H1 (cell line): ENCODE results near the gene ARNT2. TPM values are rescaled to one million over a fixed set of nuclear protein-coding genes. Genes with fewer than 3 reads are reported as not detected.

Experiments
- CTCF ChIA-PET: fragments of 300-600 bp; sonication (Branson Sonifier 250); formaldehyde crosslinking; loops from one replicate; lab custom pipeline; 2021; ENCODE audit not compliant: partially characterized antibody; lab: Charles Lee
- POLR2A ChIA-PET: fragments of 300-600 bp; sonication (Branson Sonifier 250); formaldehyde crosslinking; loops from one replicate; lab custom pipeline; 2021; ENCODE audit warnings: inconsistent platforms; ENCODE audit not compliant: partially characterized antibody; lab: Charles Lee
- DNase-seq, 2 experiments: peaks; one replicate each; pipeline versions ENCODE4 v3.0.0 to v3.0.0-alpha.2; 2010 to 2022; ENCODE audit warnings: low spot score in 2 of 2, low read depth in 1 of 2, mixed read lengths in 1 of 2
- FAIRE-seq: peaks from 2 replicates; lab custom pipeline; 2011; peaks lifted over from hg19 to GRCh38; lab: Jason Lieb, UNC
- H2AFZ ChIP-seq: 2 replicates; pipeline ENCODE4 v1.8.1; 2012; ENCODE audit warnings: low read length, inconsistent platforms
- H2AK5ac ChIP-seq: 2 replicates; pipeline ENCODE4 v1.6.1; 2013; ENCODE audit warnings: low read depth, low read length
- H2BK120ac ChIP-seq: replicated peaks from 2 replicates; pipeline ENCODE3; 2013; ENCODE audit warnings: low read depth, low read length, inconsistent platforms
- H2BK12ac ChIP-seq: 2 replicates; pipeline ENCODE4 v1.6.1; 2013; ENCODE audit warnings: low read depth, low read length
- H2BK15ac ChIP-seq: 2 replicates; pipeline ENCODE4 v1.6.1; 2013; ENCODE audit warnings: low read length
- H2BK20ac ChIP-seq: 2 replicates; pipeline ENCODE4 v1.6.1; 2013; ENCODE audit warnings: low read length
- H2BK5ac ChIP-seq: 2 replicates; pipeline ENCODE4 v1.6.1; 2013; ENCODE audit warnings: low read depth, low read length
- H3K14ac ChIP-seq: 2 replicates; pipeline ENCODE4 v1.6.1; 2013; ENCODE audit warnings: inconsistent platforms; ENCODE audit not compliant: insufficient read length
- H3K18ac ChIP-seq: 2 replicates; pipeline ENCODE4 v1.6.1; 2013; ENCODE audit warnings: low read length; ENCODE audit errors: extremely low read depth
- H3K23ac ChIP-seq: 2 replicates; pipeline ENCODE4 v1.6.1; 2013; ENCODE audit warnings: inconsistent platforms; ENCODE audit not compliant: insufficient read length
- H3K23me2 ChIP-seq: 2 replicates; pipeline ENCODE4 v1.6.1; 2013; ENCODE audit warnings: low read depth, low read length
- H3K27ac ChIP-seq: 2 replicates; pipeline ENCODE4 v1.6.1; 2011; ENCODE audit warnings: low read depth, low read length, inconsistent platforms
- H3K27me3 ChIP-seq, 4 experiments: replicated peaks in 1 of 4; 1 replicate in 1 of 4; 2 replicates in 3 of 4; pipeline versions ENCODE4 v1.6.1 to v1.8.1; 2011 to 2013; ENCODE audit warnings: low read length in 3 of 4, mild to moderate bottlenecking in 3 of 4, inconsistent platforms in 2 of 4, mixed read lengths in 2 of 4, moderate library complexity in 1 of 4; ENCODE audit not compliant: control insufficient read depth in 3 of 4, insufficient read depth in 3 of 4; ENCODE audit errors: extremely low read depth in 1 of 4
- H3K36me3 ChIP-seq, 4 experiments: 2 replicates each; pipeline versions ENCODE4 v1.6.1 to v1.8.1; 2011 to 2013; ENCODE audit warnings: mild to moderate bottlenecking in 4 of 4, low read length in 3 of 4, moderate library complexity in 2 of 4, control low read depth in 1 of 4, inconsistent platforms in 1 of 4; ENCODE audit not compliant: insufficient read depth in 4 of 4, control insufficient read depth in 2 of 4
- H3K4ac ChIP-seq: replicated peaks from 2 replicates; pipeline ENCODE3; 2013; ENCODE audit warnings: low read length, low read depth, mixed read lengths, inconsistent platforms; ENCODE audit not compliant: insufficient read length
- H3K4me1 ChIP-seq, 4 experiments: replicated peaks in 1 of 4; 1 replicate in 1 of 4; 2 replicates in 3 of 4; pipeline versions ENCODE4 v1.6.1 to v1.8.1; 2011 to 2013; ENCODE audit warnings: low read length in 3 of 4, inconsistent platforms in 2 of 4, mixed read lengths in 1 of 4; ENCODE audit not compliant: insufficient read depth in 4 of 4, control insufficient read depth in 3 of 4
- H3K4me2 ChIP-seq, 2 experiments: 2 replicates each; pipeline versions ENCODE4 v1.6.1 to v1.8.1; 2011 to 2013; ENCODE audit warnings: low read depth in 2 of 2, low read length in 2 of 2, control low read depth in 1 of 2, inconsistent platforms in 1 of 2, mild to moderate bottlenecking in 1 of 2; ENCODE audit not compliant: insufficient read depth in 1 of 2
- H3K4me3 ChIP-seq, 4 experiments: fragments of 200-600, 300-600 bp in 1 of 4; sonication (generic), shearing (Covaris generic), sonication (Bioruptor Twin) in 1 of 4; 2 replicates each; pipeline versions ENCODE4 v1.5.1 to v1.8.1; 2011 to 2016; ENCODE audit warnings: low read length in 4 of 4, low read depth in 3 of 4, control low read depth in 2 of 4, inconsistent platforms in 2 of 4, mild to moderate bottlenecking in 2 of 4, mixed read lengths in 1 of 4, moderate library complexity in 1 of 4; ENCODE audit not compliant: insufficient read depth in 2 of 4; ENCODE audit errors: extremely low read depth in 1 of 4
- H3K56ac ChIP-seq: replicated peaks from 2 replicates; pipeline ENCODE3; 2013; ENCODE audit warnings: low read depth, mild to moderate bottlenecking, mixed read lengths, low read length, inconsistent platforms; ENCODE audit not compliant: insufficient read length
- H3K79me1 ChIP-seq: 2 replicates; pipeline ENCODE4 v1.6.1; 2013; ENCODE audit warnings: low read depth, low read length, control low read depth
- H3K79me2 ChIP-seq, 2 experiments: 2 replicates each; pipeline versions ENCODE4 v1.6.1 to v1.8.1; 2012 to 2013; ENCODE audit warnings: low read length in 2 of 2, mild to moderate bottlenecking in 2 of 2, inconsistent platforms in 1 of 2; ENCODE audit not compliant: insufficient read depth in 2 of 2, control insufficient read depth in 1 of 2
- H3K9ac ChIP-seq, 4 experiments: replicated peaks in 1 of 4; 1 replicate in 1 of 4; 2 replicates in 3 of 4; pipeline versions ENCODE4 v1.6.1 to v1.8.1; 2011 to 2013; ENCODE audit warnings: low read depth in 3 of 4, low read length in 3 of 4, control low read depth in 2 of 4, mild to moderate bottlenecking in 2 of 4, moderate library complexity in 2 of 4, inconsistent platforms in 1 of 4; ENCODE audit errors: extremely low read depth in 1 of 4
- H3K9me3 ChIP-seq, 2 experiments: 2 replicates each; pipeline versions ENCODE4 v1.6.1 to v1.8.1; 2012 to 2013; ENCODE audit warnings: mild to moderate bottlenecking in 2 of 2, moderate library complexity in 2 of 2, control low read depth in 1 of 2, inconsistent platforms in 1 of 2, low read depth in 1 of 2, low read length in 1 of 2, mixed read lengths in 1 of 2; ENCODE audit not compliant: insufficient read depth in 2 of 2
- H4K20me1 ChIP-seq, 2 experiments: replicated peaks in 1 of 2; 2 replicates each; pipeline versions ENCODE3 to v1.8.1; 2011 to 2013; ENCODE audit warnings: inconsistent platforms in 2 of 2, low read length in 2 of 2, mild to moderate bottlenecking in 1 of 2; ENCODE audit not compliant: insufficient read depth in 2 of 2, control insufficient read depth in 1 of 2
- H4K5ac ChIP-seq: 2 replicates; pipeline ENCODE4 v1.6.1; 2013; ENCODE audit warnings: low read length, low read depth, mixed read lengths, inconsistent platforms; ENCODE audit not compliant: insufficient read length
- H4K8ac ChIP-seq: 2 replicates; pipeline ENCODE4 v1.8.0; 2013; ENCODE audit warnings: mild to moderate bottlenecking, moderate library complexity, low read length, inconsistent platforms; ENCODE audit not compliant: insufficient read depth; ENCODE audit errors: extremely low read depth
- H4K91ac ChIP-seq: replicated peaks from 2 replicates; pipeline ENCODE3; 2013; ENCODE audit warnings: low read length, mixed read lengths, inconsistent platforms; ENCODE audit not compliant: insufficient read length
- JUN ChIP-seq: IDR thresholded peaks from 2 replicates; pipeline ENCODE4 v1.6.1; 2011; ENCODE audit warnings: low read depth, mild to moderate bottlenecking, improper control_type of control experiment, low read length
- JUND ChIP-seq: IDR thresholded peaks from 2 replicates; pipeline ENCODE4 v1.6.1; 2011; ENCODE audit warnings: mild to moderate bottlenecking, improper control_type of control experiment, low read length
- PHF8 ChIP-seq: fragments of 200-600 bp; sonication (generic); conservative IDR thresholded peaks from 2 replicates; pipeline ENCODE4 v1.7.1; 2012; ENCODE audit warnings: low read depth, mild to moderate bottlenecking, inconsistent platforms, low read length, moderate library complexity
- POU5F1 ChIP-seq: IDR thresholded peaks from 2 replicates; pipeline ENCODE4 v1.6.1; 2011; ENCODE audit warnings: low read depth, mild to moderate bottlenecking, low read length, moderate library complexity
- TAF1 ChIP-seq: IDR thresholded peaks from 2 replicates; pipeline ENCODE4 v1.6.1; 2011; ENCODE audit warnings: mild to moderate bottlenecking, low read depth, low read length
- TAF7 ChIP-seq: optimal IDR thresholded peaks from 2 replicates; pipeline ENCODE3; 2011; ENCODE audit warnings: low read depth, mild to moderate bottlenecking, inconsistent platforms, low read length, moderate library complexity, borderline replicate concordance
- WGBS, 2 experiments: shearing (Covaris generic) in 1 of 2; methylation state at CpG; one replicate each; pipeline versions ENCODE4 v1.1.6 to v1.1.7; 2013 to 2015; ENCODE audit warnings: low lambda C conversion rate in 2 of 2, mixed read lengths in 2 of 2, inconsistent platforms in 1 of 2, low coverage in 1 of 2, missing lambda C conversion rate in 1 of 2; ENCODE audit not compliant: insufficient replicate concordance in 2 of 2, insufficient coverage in 1 of 2, insufficient read length in 1 of 2; ENCODE audit errors: extremely low coverage in 1 of 2, missing lambda C conversion rate in 1 of 2; 5-methylcytosine and 5-hydroxymethylcytosine counted together
- polyA plus RNA-seq, 7 experiments: library from polyadenylated mRNA; depleted of rRNA in 3 of 7; stranded (reverse) in 5 of 7; unstranded in 2 of 7; fragments of >200 nt in 5 of 7; fragments of 200-250 nt in 2 of 7; gene quantifications; 1 replicate in 5 of 7; 2 replicates in 1 of 7; 4 replicates in 1 of 7; pipeline versions ENCODE4 v1.2.1 to v1.2.3, GENCODE V29; 2011 to 2013; ENCODE audit warnings: missing spikeins in 2 of 7, mixed read lengths in 2 of 7
- total RNA-seq: library from RNA; stranded (reverse); fragmentation: NEBNext Ultra II Directional; extraction: Animal tissue kit (Norgen Biotek cat#: 25700); gene quantifications from 2 replicates; pipeline ENCODE4 v1.2.1, GENCODE V29; 2021

Gene ARNT2
- total and polyA plus RNA-seq, 2 of the 8 experiments (the other 6 are each of a cell fraction or from before 2014, with no cell fraction given): 9.5 to 14.6 TPM

- Histone ChIP-seq H2AFZ (no peak overlapping the region), H4K20me1 (no peaks in the 10 kb centered on the region), H2BK5ac (no peak overlapping the region), H3K23ac (no peak overlapping the region), H3K4me1 (peaks cover 3 to 19% (median 12%) of the 10 kb centered on the region in 4 experiments; a peak in 6 of 7 replicates), H4K8ac (no peak overlapping the region), H2BK12ac (no peak overlapping the region), H3K56ac (no peak overlapping the region), H3K79me2 (no peaks in the 10 kb centered on the region), H3K79me1 (no peaks in the 10 kb centered on the region), H3K9me3 (peaks cover 0 to 8% of the 10 kb centered on the region in 2 experiments; a peak in 2 of 4 replicates), H4K5ac (no peak overlapping the region), H3K27ac (no peak overlapping the region), H2BK15ac (no peak overlapping the region), H3K27me3 (no peaks in the 10 kb centered on the region), H3K9ac (no peak overlapping the region), H2AK5ac (no peak overlapping the region), H2BK120ac (no peak overlapping the region), H4K91ac (no peak overlapping the region), H3K4ac (no peak overlapping the region), H3K23me2 (no peaks in the 10 kb centered on the region), H3K36me3 (peaks cover 0 to 24% (median 6%) of the 10 kb centered on the region in 4 experiments; a peak in 4 of 8 replicates), H3K4me3 (no peak overlapping the region), H3K18ac (no peak overlapping the region), H2BK20ac (0 out of 2 replicates have a peak overlapping the region, but pooled peaks have one; percentile 16), H3K14ac (no peak overlapping the region), H3K4me2 (no peak overlapping the region)
- no peak for TF ChIP-seq JUN
- no peak for TF ChIP-seq JUND
- no peak for TF ChIP-seq TAF1
- no peak for TF ChIP-seq TAF7
- no peak for TF ChIP-seq POU5F1
- TF ChIP-seq PHF8: no peak
- 75% methylated on average over 3 of the region's 3 CpGs; no CpG with 5 or more reads in 1 of the 2 experiments for WGBS, 2 experiments
- DNase-seq: no peak
- no peak for FAIRE-seq
- ChIA-PET POLR2A (interaction anchor here (1.0 kb wide), 1 partner anchor 9 kb away, joined by 3 read pairs; no protein-coding TSS in a partner anchor), CTCF (interaction anchor here (1.9 to 21.1 kb wide), 2 partner anchors 18 to 41 kb away, joined by 5 to 187 read pairs; no protein-coding TSS in a partner anchor)
Measured at GRCh38 chr15:80471881-80472280, 67.7 kb downstream of the ARNT2 start.
